ENCODE measurements around the gene PRR14.

Gene PRR14

DNA sequence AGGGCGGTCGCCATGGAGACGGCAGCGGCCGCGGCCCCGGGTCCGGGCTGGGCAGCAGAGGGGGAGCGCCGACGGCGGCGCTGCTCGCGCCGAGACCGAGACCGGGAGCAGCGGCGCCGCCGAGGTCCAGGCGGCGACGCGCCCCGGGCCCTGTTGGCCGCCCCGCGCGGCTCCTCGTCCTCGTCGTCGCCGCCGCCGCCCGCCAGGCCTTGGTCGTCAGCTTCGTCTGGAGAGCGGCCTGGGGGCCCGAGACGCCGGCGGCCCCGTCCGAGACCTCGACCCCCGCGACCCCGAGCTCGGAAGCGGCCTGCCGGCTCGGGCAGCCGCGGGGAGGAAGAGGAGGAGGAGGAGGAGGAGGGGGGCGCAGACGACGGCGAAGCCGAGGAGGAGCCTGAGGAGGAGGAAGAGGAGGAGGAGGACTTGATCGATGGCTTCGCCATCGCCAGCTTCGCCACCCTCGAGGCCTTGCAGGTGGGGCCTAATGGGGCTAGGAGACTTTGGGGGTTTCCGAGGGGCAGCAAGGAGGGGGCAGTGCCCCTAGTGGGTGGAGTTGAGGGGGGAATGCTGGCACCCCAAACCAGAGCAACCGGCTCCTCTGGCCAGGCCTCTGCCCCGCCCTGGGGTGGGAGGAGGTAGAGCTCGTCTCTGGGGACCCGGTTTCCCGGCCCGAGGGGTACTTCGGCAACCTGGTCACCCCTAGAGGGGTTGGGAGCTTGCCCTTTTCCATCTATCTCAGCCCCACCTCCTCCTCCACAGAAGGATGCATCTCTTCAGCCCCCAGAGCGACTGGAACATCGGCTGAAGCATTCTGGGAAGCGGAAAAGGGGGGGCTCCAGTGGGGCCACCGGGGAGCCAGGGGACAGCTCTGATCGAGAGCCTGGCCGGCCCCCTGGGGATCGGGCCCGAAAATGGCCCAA lies 9.0 kb downstream of the PRR14 start:
- peak; percentile 30 for DNase-seq (ENCODE audit: low read depth)

DNA sequence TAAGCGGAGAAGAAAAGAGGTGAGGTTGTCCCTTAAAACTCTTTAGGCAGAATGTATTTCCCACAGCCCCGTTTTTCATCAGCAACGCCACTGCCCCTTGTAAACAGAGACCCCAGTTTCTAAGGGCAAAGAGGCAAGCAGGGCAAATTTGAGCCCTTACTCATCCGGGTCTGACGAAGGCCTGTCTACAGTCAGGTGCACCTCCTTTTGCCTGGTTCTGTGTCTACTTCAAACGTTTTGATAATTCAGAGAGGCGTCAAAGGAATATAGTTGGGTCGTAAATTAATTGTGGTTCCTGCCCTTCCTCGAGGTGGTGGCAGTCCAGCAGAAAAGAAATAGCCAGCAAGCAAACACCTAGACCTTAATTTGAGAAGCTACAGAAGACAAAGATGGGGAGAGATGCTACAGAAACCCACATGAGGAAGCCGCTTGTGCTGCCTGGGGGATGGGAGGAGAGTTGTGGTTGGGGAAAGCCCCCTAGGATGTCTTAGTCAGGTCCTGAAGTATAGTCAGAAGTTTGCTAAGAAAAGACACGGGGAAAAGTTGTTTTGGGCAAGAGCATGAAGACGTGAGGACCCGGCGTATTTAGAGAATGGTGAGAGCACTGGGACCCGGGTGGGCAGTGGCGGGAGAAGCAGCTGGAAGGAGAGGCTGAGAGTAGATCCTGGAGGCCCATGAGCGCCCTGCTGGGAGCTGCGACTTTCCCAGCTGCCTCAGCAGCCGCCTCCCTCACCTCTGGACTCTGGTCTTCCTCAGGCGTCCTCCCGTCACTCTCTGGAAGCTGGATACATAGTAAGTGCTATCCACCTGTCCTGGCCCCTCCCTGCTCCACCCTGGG lies 9.9 kb downstream of the PRR14 start:
- DNase-seq (ENCODE audit: low read depth): peak; percentile 77

DNA sequence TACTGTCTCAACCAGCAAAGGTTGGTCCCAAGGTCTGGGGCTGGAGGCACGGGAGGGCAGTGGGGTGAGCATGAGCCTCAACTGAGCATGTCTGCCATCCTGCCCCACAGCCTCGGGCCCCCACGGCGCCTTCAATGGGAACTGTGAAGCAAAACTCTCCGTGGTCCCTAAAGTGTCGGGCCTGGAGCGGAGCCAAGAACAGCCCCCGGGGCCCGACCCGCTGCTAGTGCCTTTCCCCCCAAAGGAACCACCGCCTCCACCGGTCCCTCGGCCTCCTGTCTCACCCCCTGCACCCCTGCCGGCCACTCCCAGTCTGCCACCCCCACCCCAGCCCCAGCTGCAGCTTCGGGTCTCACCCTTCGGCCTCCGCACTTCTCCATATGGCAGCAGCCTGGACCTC lies 11.7 kb downstream of the PRR14 start:
- no peak for DNase-seq (ENCODE audit: low read depth)

DNA sequence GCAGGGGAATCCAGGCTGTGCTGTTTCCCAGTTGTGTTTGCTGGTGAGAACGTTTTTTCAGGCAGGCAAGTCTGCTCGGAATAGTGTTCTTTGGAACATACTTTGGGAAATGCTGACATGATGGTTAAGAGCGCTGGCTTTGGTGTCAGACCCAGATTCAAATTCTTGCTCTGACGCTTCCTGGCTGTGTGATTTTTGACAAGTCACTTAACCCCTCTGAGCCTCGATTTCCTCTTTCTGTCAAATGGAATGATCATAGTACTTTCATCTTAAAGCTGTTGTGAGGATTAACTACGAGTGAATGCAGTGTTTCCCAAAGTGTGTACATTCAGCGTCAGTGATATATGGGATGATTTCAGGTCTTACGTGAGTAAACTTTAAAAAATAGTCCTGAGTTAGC lies 12.3 kb downstream of the PRR14 start:
- DNase-seq (ENCODE audit: low read depth): no peak

DNA sequence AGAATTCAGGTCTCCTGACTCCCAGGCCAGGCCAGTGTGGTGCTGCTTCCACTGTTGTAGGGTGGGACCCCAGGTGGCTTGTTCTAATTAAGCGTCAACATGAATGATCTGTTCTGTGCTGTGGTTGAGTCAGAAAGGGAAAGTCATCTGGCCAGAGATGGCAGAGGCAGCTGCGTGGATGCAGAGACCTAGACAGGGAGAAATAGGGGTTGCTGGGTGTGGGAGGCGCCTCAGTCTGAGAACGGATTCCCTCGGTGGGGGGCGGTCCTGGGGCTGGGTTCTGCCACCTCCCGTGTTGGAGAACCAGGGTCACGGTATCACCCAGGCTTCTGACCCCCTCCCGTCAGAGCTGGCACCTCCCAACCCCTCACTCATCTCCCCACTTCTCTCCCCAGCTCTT lies 13.1 kb downstream of the PRR14 start:
- no peak for DNase-seq (ENCODE audit: low read depth)

DNA sequence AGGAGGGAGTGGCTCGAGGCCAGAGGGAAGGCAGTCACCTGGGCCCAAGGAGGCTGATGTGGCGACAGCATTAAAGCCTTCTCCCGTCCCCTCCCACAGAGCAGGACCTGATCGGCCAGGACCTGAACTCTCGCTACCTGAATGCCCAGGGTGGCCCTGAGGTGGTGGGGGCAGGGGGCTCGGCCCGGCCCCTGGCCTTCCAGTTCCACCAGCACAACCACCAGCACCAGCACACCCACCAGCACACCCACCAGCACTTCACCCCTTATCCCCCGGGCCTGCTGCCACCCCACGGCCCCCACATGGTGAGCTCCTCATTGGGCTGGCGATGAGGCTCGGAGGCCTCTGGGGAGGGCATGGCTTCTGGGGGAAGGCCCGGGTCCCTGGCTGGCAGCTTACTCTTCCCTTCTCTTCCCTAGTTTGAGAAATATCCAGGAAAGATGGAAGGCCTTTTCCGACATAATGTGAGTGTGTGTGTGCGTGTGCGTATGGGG lies 13.9 kb downstream of the PRR14 start:
- no peak for DNase-seq (ENCODE audit: low read depth)

DNA sequence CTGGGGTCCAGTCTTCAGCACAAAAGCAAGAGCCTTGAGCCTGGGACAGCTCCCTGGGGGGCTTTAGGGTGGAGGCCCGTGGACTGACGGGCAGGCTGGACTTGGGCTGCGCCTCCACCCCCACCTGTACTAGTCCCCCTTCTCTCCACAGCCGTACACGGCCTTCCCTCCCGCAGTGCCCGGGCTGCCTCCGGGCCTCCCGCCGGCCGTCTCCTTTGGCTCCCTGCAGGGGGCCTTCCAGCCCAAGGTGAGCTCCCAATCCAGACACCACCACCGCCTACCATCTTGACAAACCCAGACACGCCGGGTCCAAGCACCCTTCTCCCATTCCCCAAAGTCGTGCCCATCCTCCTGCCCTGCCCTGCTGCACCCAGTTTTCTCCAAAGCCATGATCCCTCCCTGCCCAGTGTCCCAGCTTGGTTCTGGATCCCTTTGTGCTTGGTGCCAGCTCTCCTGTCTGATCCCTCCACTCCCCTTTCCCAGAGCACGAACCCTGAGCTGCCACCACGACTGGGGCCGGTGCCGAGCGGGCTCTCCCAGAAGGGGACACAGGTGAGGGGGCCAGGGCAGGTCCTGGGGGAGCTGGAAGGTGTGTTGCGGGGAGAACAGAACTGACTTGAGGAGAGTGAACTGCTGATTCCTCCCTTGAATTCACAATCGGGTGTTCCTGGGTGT lies 14.5 kb downstream of the PRR14 start:
- DNase-seq (ENCODE audit: low read depth): no peak

DNA sequence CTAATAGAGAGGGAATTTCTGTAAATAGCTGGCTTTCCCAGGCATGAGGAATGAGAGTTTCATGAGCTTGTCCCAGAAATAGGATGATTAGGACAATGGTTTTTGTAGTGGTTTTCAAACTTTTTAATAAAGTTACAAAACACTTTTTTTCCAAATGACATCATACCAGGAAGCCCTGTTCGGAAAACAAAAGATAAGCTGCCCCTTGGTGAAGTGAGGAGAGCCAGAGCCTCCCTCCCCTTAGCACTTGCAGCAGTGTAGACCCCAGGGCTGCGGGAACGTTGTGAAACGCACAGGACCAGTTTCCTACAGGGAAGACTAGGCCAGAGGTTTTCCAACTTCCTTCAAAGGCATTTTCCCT lies 15.1 kb downstream of the PRR14 start:
- DNase-seq (ENCODE audit: low read depth): no peak

DNA sequence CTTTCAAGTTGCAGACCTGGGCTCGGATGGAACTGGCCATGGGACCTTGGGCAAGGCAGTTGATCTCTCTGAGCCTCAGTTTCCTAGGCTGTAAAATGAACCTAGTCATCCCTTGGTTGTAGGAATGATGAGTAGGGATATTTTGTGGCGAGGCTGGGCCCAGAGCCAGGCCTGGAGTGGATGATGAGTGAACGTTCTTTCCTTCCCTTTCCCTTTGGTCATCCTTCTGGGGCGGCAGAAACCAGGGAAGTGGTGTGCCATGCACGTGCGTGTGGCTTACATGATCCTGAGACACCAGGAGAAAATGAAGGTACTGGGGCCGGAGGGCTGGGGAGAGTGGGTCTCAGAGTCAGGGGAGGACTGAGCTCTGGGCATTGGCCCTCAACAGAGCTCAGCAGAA lies 15.9 kb downstream of the PRR14 start:
- DNase-seq (ENCODE audit: low read depth): no peak

DNA sequence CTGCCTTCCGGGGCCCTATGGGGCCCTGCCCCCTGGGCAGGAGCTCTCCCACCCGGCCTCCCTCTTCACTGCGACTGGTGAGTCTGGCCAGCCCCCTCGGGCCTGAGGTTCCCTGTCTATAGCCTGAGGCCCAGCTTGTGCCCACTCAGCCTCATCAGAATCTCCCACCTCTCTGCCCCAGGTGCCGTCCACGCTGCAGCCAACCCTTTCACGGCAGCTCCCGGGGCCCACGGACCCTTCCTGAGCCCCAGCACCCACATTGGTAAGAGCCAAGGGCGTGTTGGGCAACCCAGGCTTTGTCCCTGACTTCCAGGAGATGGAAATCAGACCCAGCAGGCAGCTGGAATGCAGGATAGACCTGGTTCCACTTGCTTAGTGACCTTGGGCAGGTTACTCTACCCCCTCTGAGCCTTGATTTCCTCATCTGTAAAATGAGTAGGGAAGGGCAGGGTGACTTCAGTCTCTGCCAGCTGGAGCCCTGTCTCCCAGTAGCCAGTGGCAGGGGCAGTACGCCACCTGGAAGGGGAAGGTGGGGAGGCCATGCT lies 16.7 kb downstream of the PRR14 start:
- no peak for DNase-seq (ENCODE audit: low read depth)

DNA sequence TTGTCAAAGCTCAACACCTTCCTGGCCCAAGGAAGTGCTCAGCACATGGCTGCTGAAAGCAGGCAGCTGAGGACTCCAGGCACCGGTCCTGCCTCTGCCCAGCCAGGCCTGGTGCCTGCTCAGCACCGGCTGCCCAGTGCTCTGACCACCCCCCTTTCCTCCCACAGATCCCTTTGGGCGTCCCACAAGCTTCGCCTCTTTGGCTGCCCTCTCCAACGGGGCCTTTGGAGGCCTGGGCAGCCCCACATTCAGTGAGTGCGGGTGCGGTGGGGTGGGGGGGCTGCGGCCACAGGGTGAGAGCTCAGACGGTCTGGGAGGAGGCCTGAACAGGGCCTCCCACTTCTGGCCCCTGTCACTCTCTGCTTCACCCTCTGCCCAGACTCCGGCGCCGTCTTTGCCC lies 17.6 kb downstream of the PRR14 start:
- no peak for DNase-seq (ENCODE audit: low read depth)

DNA sequence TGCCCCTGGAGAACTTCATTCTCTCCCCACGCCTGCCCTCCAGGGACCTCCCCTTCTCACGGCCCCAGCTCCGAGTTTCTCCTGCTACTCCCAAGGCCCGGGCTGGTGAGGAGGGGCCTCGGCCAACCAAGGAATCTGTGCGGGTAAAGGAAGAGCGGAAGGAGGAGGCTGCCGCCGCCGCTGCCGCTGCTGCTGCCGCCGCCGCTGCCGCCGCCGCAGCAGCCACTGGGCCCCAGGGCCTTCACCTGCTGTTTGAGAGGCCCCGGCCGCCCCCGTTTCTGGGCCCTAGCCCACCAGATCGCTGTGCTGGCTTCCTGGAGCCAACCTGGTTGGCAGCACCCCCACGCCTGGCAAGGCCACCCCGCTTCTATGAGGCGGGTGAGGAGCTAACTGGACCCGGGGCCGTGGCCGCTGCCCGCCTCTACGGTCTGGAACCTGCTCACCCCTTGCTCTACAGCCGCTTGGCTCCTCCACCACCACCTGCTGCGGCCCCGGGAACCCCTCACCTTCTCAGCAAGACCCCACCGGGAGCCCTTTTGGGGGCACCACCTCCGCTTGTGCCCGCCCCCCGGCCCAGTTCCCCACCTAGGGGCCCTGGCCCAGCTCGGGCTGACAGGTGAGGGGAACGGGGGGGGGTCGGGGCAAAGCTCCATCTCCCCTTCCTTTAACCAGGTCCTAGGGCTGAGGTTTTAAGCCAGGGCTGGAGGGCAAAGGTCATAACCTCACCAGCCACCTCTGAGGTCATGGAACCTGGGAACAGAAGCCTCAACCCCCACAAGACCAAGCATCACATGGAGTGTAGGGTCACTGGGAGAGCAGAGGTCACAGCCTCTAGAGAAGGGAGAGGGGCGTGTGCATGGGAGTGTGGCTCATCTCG lies 18.5 kb downstream of the PRR14 start:
- DNase-seq (ENCODE audit: low read depth): no peak

DNA sequence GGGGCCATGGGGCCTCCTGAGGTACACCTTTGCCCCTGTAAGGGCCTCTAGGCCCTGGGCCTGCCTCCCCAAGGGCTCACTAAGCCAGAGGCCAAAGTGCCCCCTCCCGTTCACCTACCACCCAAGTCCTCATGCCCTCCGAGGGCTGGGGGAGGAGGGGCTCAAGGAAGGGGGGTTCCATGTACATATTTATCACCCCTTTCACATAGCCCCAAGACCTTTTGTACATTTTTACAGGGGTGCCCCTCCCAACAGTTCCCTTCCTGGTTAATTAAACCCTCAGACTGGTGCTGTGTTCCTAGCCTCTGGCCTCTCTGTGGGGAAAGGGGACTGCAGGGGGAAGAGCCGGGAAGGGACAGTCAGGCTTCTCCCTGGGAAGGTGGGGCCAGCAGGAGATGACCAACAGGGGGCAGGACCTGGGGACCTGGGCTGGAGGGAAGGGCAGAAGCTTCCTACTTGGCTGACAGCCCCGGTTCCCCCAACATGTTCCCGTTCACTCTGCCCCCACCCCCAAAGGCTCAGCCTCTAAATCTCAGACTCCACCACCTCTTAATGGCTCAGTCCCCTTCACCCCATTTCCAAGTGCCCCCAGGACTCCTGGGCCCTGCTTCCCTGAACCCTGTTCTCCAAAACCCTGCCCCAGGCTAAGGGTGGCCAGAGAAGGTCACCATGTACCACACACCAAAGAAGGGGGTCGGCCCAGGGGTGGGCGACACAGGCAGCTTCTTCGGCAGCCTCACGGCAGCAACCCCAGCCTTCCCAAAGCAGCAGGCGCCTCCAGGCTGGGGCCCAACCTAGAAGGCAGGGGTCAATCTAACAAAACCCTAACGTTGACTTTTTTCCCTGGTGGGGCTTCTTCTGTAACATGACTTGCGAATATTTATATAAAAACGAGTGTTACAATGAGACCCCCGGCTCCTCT lies 19.4 kb downstream of the PRR14 start:
- no peak for DNase-seq (ENCODE audit: low read depth)

DNA sequence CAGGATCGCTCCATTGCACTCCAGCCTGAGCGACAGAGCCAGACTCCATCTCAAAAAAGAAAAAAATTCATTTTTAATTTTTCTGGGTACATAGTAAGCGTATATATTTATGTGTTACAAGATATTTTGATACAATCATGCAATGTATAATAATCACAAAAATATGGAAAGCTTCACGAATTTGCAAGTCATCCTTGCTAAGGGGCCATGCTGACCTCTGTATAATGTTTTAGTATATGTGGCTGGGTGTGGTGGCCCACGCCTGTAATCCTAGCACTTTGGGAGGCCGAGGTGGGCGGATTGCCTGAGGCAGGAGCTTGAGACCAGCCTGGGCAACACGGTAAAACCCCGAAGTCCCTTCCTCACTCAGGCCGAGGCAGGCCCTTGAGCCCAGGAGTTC lies 24.4 kb downstream of the PRR14 start:
- DNase-seq (ENCODE audit: low read depth): no peak

DNA sequence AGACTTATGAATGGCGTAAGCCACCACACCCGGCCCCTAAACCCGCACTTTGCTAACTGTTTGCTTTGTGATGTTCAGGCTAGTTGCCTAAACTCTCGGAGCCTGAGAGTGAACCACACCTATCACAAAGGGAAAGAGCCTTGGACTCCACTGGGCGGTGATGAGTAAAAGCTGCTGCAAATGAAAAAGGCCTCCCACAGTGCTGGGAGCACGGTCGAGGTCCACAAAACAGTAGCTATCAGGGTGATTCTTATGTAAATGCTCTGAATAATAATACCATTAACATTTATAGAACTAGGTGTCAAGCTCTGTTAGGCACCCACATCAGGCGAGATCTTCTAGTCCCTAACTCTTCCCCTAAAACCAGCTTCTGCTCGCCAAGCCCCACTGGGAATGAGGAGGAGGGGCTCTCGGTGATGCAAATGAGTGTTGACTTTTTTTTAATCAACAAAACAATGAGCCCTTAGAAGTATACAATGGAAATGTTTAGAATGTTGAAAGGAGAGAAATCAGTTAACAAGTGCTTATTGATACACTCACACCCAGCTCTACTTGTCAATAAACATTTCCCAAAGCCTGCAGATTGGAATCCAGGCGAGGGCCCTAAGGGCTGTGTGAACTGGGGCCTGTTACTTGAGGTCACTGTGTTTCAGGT lies 27.3 kb downstream of the PRR14 start:
- DNase-seq (ENCODE audit: low read depth): no peak

DNA sequence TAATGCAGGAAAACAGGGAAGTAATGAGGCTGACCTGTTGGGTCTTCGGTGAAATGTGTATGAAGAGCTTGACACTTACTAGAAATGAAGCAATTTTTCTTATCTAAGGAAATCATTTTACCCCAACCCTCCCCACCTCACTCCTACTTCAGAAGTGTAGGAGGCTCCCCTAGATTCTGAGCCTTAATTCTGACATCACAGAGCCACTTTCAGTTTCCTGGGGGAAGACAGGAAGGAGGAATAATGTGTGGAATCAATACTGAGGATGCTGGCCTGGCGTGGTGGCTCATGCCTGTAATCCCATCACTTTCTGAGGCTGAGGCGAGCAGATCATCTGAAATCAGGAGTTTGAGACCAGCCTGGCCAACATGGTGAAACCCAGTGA lies 27.8 kb downstream of the PRR14 start:
- DNase-seq (ENCODE audit: low read depth): no peak

DNA sequence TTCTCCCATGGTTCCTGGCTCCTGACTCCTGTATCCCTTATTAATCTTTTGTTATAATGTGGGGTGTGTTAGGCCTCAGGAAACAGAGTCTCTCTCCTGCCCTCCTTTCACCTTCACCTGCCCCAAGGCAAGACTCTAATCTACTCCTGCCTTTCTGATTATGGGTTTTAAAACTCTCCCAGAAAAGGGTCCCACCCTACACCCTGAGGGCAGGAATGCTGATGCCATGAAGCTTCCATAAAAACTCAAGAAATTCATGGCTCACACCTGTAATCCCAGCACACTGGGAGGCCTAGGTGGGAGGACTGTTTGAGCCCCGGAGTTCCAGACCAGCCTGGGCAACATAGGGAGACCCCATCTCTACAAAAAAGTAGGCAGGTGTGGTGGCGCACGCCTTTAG lies 29.6 kb downstream of the PRR14 start:
- DNase-seq (ENCODE audit: low read depth): no peak

DNA sequence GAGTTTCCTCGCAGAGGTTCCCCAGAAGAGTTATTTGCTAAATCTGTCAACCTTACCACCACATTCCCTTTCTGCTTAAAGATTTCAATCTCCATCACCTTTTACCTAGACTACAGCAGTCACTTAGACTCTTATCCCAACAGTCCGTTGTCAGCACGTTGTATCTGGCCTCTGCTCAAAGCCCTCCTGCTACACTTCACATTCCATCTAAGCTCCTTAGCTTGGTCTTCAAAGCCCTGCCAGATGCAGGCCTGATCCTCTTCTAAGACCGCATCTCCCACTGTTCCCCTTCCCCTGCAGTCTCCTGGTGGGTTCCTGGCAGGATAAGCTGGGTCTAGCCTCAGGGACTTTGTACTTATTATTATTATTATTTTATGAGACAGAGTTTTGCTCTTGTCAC lies 37.9 kb downstream of the PRR14 start:
- DNase-seq (ENCODE audit: low read depth): no peak

DNA sequence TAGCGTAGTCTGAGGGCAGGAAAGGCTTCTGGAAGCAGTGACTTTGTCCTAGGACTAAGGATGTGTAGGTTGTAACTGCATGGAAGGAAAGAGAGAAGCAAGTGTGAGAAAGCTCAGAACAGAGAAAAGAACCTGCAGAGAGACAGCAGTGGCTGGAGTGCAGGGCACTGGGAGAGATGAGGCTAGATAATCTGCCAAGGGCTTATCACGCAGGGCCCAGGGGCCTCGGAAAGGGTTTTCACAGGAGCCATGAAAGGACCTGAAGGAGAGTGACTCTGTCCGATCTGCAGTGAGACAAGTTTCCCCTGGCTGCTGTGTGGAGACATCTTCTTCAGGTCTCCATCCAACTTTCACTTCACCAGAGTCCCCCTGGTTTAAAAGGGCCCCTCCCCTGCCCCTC lies 41.1 kb downstream of the PRR14 start:
- no peak for DNase-seq (ENCODE audit: low read depth)
